ENCODE results near the gene APLP2.
A peak's percentile ranks its signal among the peaks of the same experiment; 100 is the strongest.
"Not testable (repeated sequence)": the region's sequence is repeated elsewhere in the genome, so short reads cannot be mapped to it uniquely, and the experiment has no call there.

Gene APLP2

GRCh38 chr11:130172001-130172400, 102.3 kb downstream of the APLP2 start:
- not testable (repeated sequence) for DNase-seq (ENCODE audit: low read depth)

DNA sequence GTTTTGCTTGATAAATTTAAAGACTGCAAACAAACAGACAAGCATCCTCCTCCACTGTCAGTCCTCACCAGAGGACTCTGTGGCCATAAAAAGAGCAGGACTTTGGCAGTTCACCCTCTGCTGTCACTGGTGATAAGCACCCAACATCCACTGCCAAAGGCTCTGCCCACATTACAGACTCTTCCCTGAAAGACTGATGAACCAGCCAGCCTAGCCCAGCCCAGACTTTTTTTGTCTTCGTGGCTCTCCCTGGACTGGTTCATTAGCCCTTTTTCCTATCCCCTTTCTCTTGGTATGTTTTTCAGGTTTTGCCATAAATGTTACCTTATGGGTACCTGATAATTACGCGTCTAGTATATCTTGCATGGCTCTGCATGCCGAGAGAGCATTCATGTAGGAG, 104.9 kb downstream of the APLP2 start:
- no peak for DNase-seq (ENCODE audit: low read depth)

DNA sequence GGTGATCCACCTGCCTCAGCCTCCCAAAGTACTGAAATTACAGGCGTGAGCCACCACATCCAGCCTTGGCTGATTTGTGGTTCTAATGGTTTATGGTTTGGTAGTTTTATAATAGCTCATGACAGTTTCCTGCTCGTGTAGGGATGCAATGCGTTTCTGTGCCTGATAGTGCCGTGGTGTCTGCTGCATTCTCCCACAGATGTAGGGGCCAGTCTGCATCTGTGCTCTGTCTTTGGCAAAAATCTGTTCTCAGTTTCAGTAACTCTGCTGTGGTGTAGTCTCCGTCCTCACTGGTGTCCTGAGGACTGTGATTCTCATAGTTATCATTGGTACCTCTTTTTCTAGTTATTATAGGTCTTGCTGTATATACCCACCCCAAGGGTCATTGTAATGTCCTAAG, 106.2 kb downstream of the APLP2 start:
- no peak for DNase-seq (ENCODE audit: low read depth)

GRCh38 chr11:130177782-130178181, 108.1 kb downstream of the APLP2 start:
- no peak for DNase-seq (ENCODE audit: low read depth)

- DNase-seq (ENCODE audit: low read depth), result no peak
These were observed 109.0 kb downstream of the APLP2 start for GRCh38 chr11:130178441-130179339.

GRCh38 chr11:130179396-130180306, 110.0 kb downstream of the APLP2 start:
- no peak for DNase-seq (ENCODE audit: low read depth)

DNA sequence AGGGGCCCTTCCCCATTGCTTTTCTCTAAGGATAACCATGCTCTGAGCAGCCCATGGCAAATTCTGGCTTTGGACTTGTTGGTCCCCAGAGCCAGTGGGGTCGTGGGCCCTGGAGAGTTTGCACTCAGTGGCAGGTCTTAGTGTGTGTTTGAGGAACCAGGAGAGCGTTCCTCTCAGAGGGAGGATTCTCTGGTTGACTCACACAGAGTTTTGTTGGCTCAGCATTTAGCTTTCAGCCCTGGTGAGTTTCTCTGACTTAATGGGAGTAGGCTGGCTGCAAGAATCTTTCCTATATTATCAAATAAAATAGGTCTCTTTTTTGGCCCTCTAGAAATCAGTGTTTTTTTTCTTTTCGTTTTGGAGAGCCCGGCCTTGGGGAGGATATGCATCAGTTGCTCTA, 110.8 kb downstream of the APLP2 start:
- peak; percentile 46 for DNase-seq (ENCODE audit: low read depth)

GRCh38 chr11:130180896-130181294, 111.2 kb downstream of the APLP2 start:
- DNase-seq (ENCODE audit: low read depth), result no peak

GRCh38 chr11:130181295-130182272, 111.9 kb downstream of the APLP2 start:
- DNase-seq (ENCODE audit: low read depth), result peak; percentile 69

GRCh38 chr11:130183878-130184610, 114.3 kb downstream of the APLP2 start:
- no peak for DNase-seq (ENCODE audit: low read depth)

GRCh38 chr11:130187096-130187495, 117.4 kb downstream of the APLP2 start:
- no peak for DNase-seq (ENCODE audit: low read depth)

DNA sequence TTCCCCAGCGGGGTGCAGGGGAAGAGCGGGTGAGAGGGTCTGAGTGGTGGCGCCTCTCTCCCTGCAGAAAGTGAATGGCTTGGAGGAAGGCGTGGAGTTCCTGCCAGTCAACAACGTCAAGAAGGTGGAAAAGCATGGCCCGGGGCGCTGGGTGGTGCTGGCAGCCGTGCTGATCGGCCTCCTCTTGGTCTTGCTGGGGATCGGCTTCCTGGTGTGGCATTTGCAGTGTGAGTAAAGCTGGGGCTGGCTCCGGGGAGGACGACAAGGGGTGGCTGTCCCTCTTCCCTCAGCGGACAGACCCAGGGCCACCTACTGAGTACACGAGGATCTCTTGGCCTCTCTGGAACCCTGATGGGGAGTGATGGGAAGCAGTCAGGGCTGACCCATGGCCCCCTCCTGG, 118.4 kb downstream of the APLP2 start:
- no peak for DNase-seq (ENCODE audit: low read depth)

DNA sequence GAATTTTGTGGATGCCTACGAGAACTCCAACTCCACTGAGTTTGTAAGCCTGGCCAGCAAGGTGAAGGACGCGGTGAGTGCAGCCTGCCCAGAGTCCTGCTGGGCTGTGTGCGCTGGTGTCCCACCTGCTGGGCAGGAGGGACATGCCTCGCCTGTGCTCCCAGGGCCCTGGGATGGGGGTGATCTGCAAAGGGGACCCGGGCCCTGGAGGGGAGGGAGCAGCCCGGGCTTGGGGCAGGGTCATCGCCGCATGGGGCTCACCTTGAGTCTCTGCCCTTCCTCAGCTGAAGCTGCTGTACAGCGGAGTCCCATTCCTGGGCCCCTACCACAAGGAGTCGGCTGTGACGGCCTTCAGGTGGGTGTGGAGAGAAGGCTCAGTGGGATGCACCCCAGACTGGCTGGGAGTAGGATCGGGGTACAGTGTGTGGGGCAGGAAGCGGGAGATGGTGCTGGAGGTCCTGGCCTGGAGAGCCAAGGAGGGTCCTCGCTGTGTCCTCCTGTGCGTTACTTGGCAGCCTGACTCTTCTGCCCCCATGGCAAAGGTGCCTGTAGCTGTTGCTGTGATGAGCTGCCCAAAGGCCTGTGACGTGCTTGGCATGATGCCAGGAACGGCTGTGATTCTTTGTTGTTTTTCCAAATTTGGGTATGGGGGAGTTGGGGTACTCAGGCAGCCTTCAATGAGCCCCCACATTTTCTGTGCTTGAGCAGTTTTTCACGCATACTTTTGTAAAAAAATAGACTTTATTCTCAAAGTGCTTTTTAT, 119.1 kb downstream of the APLP2 start:
- DNase-seq (ENCODE audit: low read depth), result no peak

- DNase-seq (ENCODE audit: low read depth), result no peak
These were observed 120.0 kb downstream of the APLP2 start for GRCh38 chr11:130189492-130190210.

GRCh38 chr11:130190371-130190881, 120.7 kb downstream of the APLP2 start:
- DNase-seq (ENCODE audit: low read depth), result no peak

- no peak for DNase-seq (ENCODE audit: low read depth)
These were observed 122.2 kb downstream of the APLP2 start for GRCh38 chr11:130191896-130192295.

DNA sequence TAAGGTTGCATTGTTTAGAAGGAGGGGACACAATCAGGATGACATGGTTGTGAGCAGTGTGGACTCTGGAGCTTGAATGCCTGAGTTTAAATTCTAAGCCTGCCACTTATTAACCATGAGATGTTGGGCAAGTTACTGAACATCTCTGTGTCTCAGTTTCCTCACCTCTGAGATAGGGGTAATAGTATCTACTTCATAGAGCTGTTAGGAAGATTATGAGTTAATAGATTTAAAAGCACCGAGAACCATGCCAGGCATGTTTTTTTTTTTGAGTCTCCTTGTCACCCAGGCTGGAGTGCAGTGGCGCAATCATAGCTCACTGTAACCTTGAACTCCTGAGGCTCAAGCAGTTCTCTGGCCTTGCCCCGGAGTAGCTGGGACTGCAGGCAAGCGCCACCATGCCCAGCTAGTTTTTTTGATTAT, 123.2 kb downstream of the APLP2 start:
- DNase-seq (ENCODE audit: low read depth), result no peak

GRCh38 chr11:130193551-130193950, 123.9 kb downstream of the APLP2 start:
- not testable (repeated sequence) for DNase-seq (ENCODE audit: low read depth)

Measured in stromal cell of bone marrow (primary cell).